HUES48 (cell line): ENCODE results near the gene TLX3.

Source experiments
- H3K27ac ChIP-seq: one replicate; pipeline ENCODE4 v1.7.0; 2013; ENCODE audit warnings: low read depth, low read length, inconsistent platforms
- H3K27me3 ChIP-seq: 2 replicates; pipeline ENCODE4 v1.6.1; 2013; ENCODE audit warnings: mild to moderate bottlenecking, low read length; ENCODE audit not compliant: control insufficient read depth, insufficient read depth
- H3K36me3 ChIP-seq: 2 replicates; pipeline ENCODE4 v1.6.1; 2013; ENCODE audit warnings: low read length; ENCODE audit not compliant: control insufficient read depth, insufficient read depth
- H3K4me1 ChIP-seq: 2 replicates; pipeline ENCODE4 v1.6.1; 2013; ENCODE audit warnings: mild to moderate bottlenecking, low read length; ENCODE audit not compliant: control insufficient read depth, insufficient read depth
- H3K4me3 ChIP-seq: 2 replicates; pipeline ENCODE4 v1.5.1; 2013; ENCODE audit warnings: mild to moderate bottlenecking, low read depth, low read length
- H3K9ac ChIP-seq: 2 replicates; pipeline ENCODE4 v1.6.1; 2013; ENCODE audit warnings: mild to moderate bottlenecking, low read depth, low read length, moderate library complexity
- H3K9me3 ChIP-seq: 2 replicates; pipeline ENCODE4 v1.6.1; 2013; ENCODE audit warnings: low read length; ENCODE audit not compliant: control insufficient read depth, insufficient read depth

The TLX3 gene

GRCh38 chr5:171306166-171306565, 2.9 kb upstream of the TLX3 start:
- Histone ChIP-seq H3K4me3 (no peak overlapping the region), H3K36me3 (no peaks in the 10 kb centered on the region), H3K27me3 (peaks cover 97% of the 10 kb centered on the region)

GRCh38 chr5:171306781-171307591, 2.1 kb upstream of the TLX3 start:
- Histone ChIP-seq H3K4me3 (no peak overlapping the region), H3K27me3 (peaks cover 100% of the 10 kb centered on the region), H3K9ac (no peak overlapping the region), H3K9me3 (no peaks in the 10 kb centered on the region), H3K36me3 (no peaks in the 10 kb centered on the region), H3K4me1 (peaks cover 18% of the 10 kb centered on the region), H3K27ac (no peak overlapping the region)

More at GRCh38 chr5:171306166-171306565, 2.9 kb upstream of the TLX3 start:
- Histone ChIP-seq H3K27ac (no peak overlapping the region), H3K9me3 (no peaks in the 10 kb centered on the region), H3K9ac (no peak overlapping the region), H3K4me1 (peaks cover 18% of the 10 kb centered on the region)

GRCh38 chr5:171307789-171308452, 1.1 kb upstream of the TLX3 start:
- Histone ChIP-seq H3K9ac (no peak overlapping the region), H3K4me1 (peaks cover 18% of the 10 kb centered on the region), H3K27ac (no peak overlapping the region), H3K27me3 (peaks cover 100% of the 10 kb centered on the region), H3K36me3 (no peaks in the 10 kb centered on the region), H3K9me3 (no peaks in the 10 kb centered on the region), H3K4me3 (peak overlapping the region; percentile 40; the same call in 1 of the 2 replicates)

GRCh38 chr5:171309276-171310211, 496 bp downstream of the TLX3 start:
- Histone ChIP-seq H3K9me3 (no peaks in the 10 kb centered on the region), H3K4me3 (peak overlapping the region; percentile 27; the same call in 1 of the 2 replicates), H3K4me1 (peaks cover 18% of the 10 kb centered on the region), H3K27me3 (peaks cover 100% of the 10 kb centered on the region), H3K27ac (no peak overlapping the region), H3K9ac (no peak overlapping the region), H3K36me3 (no peaks in the 10 kb centered on the region)

- Histone ChIP-seq H3K27me3 (peaks cover 100% of the 10 kb centered on the region), H3K9ac (no peak overlapping the region), H3K27ac (no peak overlapping the region), H3K9me3 (no peaks in the 10 kb centered on the region), H3K36me3 (no peaks in the 10 kb centered on the region), H3K4me1 (peaks cover 18% of the 10 kb centered on the region), H3K4me3 (no peak overlapping the region)
Measured at GRCh38 chr5:171310212-171310818, 1.3 kb downstream of the TLX3 start.

- Histone ChIP-seq H3K27ac (no peak overlapping the region), H3K27me3 (peaks cover 100% of the 10 kb centered on the region), H3K4me1 (peaks cover 18% of the 10 kb centered on the region), H3K4me3 (peak overlapping the region; percentile 12; the same call in 1 of the 2 replicates), H3K36me3 (no peaks in the 10 kb centered on the region), H3K9me3 (no peaks in the 10 kb centered on the region), H3K9ac (no peak overlapping the region)
Measured at GRCh38 chr5:171310819-171311321, 1.8 kb downstream of the TLX3 start.

GRCh38 chr5:171311322-171312077, 2.5 kb downstream of the TLX3 start:
- Histone ChIP-seq H3K9me3 (no peaks in the 10 kb centered on the region), H3K4me3 (peak overlapping the region; percentile 16; the same call in 1 of the 2 replicates), H3K4me1 (peaks cover 16% of the 10 kb centered on the region), H3K36me3 (no peaks in the 10 kb centered on the region), H3K27me3 (peaks cover 100% of the 10 kb centered on the region), H3K27ac (no peak overlapping the region), H3K9ac (no peak overlapping the region)

GRCh38 chr5:171312129-171312974, 3.3 kb downstream of the TLX3 start:
- H3K27me3 ChIP-seq, result peaks cover 100% of the 10 kb centered on the region
- no peaks in the 10 kb centered on the region for H3K36me3 ChIP-seq
- no peak overlapping the region for H3K27ac ChIP-seq
- peaks cover 11% of the 10 kb centered on the region; the same call in 1 of the 2 replicates for H3K4me1 ChIP-seq
- H3K9me3 ChIP-seq, result no peaks in the 10 kb centered on the region
- no peak overlapping the region for H3K9ac ChIP-seq
- H3K4me3 ChIP-seq, result peak overlapping the region; percentile 16; the same call in 1 of the 2 replicates

GRCh38 chr5:171313481-171314206, 4.6 kb downstream of the TLX3 start:
- Histone ChIP-seq H3K27ac (no peak overlapping the region), H3K27me3 (peaks cover 100% of the 10 kb centered on the region)

More at GRCh38 chr5:171313481-171314206, 4.6 kb downstream of the TLX3 start:
- Histone ChIP-seq H3K36me3 (no peaks in the 10 kb centered on the region), H3K4me1 (peaks cover 11% of the 10 kb centered on the region; the same call in 1 of the 2 replicates), H3K9me3 (no peaks in the 10 kb centered on the region), H3K9ac (no peak overlapping the region), H3K4me3 (no peak overlapping the region)
